C1 segment of cervical spinal cord (tissue), 14 donors: Measurements from ENCODE around the gene SMIM20.
"Not testable (repeated sequence)": the region's sequence is repeated elsewhere in the genome, so short reads cannot be mapped to it uniquely, and the experiment has no call there.

Experiments
- DNase-seq, 14 donors: peaks; one replicate each; lab custom pipeline; 2025; lab: John Stamatoyannopoulos, UW

The SMIM20 gene

GRCh38 chr4:25913851-25914669 is at the start of gene SMIM20:
SMIM20 (plus strand) TSS chr4:25914220; CDS start chr4:25914314, 94 bp downstream.
- peak; percentile 46 to 95 (median 89) for DNase-seq

GRCh38 chr4:25865586-25865985 is 48.4 kb upstream of the SMIM20 start:
- no peak for DNase-seq

GRCh38 chr4:25866401-25866800 is 47.6 kb upstream of the SMIM20 start:
- DNase-seq = not testable (repeated sequence)

GRCh38 chr4:25867781-25868294 is 46.2 kb upstream of the SMIM20 start:
- no peak for DNase-seq

- DNase-seq = no peak
These were observed 43.9 kb upstream of the SMIM20 start for GRCh38 chr4:25870081-25870480.

- DNase-seq = no peak
These were observed 41.0 kb upstream of the SMIM20 start for GRCh38 chr4:25872851-25873631.

GRCh38 chr4:25873632-25874129 is 40.3 kb upstream of the SMIM20 start:
- no peak for DNase-seq

GRCh38 chr4:25874655-25875054 is 39.4 kb upstream of the SMIM20 start:
- no peak for DNase-seq

GRCh38 chr4:25875281-25875745 is 38.7 kb upstream of the SMIM20 start:
- no peak for DNase-seq

- DNase-seq = no peak
These were observed 35.3 kb upstream of the SMIM20 start for GRCh38 chr4:25878676-25879075.

- DNase-seq = no peak
These were observed 34.9 kb upstream of the SMIM20 start for GRCh38 chr4:25879091-25879584.

- DNase-seq = no peak
These were observed 34.4 kb upstream of the SMIM20 start for GRCh38 chr4:25879587-25879986.

GRCh38 chr4:25879991-25880651 is 33.9 kb upstream of the SMIM20 start:
- no peak for DNase-seq

GRCh38 chr4:25881193-25881592 is 32.8 kb upstream of the SMIM20 start:
- no peak for DNase-seq

GRCh38 chr4:25882226-25882625 is 31.8 kb upstream of the SMIM20 start:
- DNase-seq = peak in 1 of 14 donors; percentile 16

GRCh38 chr4:25883565-25883964 is 30.5 kb upstream of the SMIM20 start:
- no peak for DNase-seq

GRCh38 chr4:25884031-25884782 is 29.8 kb upstream of the SMIM20 start:
- no peak for DNase-seq

- DNase-seq = no peak
These were observed 25.2 kb upstream of the SMIM20 start for GRCh38 chr4:25888781-25889180.

- DNase-seq = no peak
These were observed 24.2 kb upstream of the SMIM20 start for GRCh38 chr4:25889589-25890503.
